HepG2 (cell line): Measurements from ENCODE around the gene DMPK. TPM values are rescaled to one million over a fixed set of nuclear protein-coding genes. Genes with fewer than 3 reads are reported as not detected.

Source experiments
- CHCHD3 ChIP-seq: sonication (generic); formaldehyde crosslinking; IDR thresholded peaks from 2 replicates; pipeline ENCODE4 v1.8.0; 2022; ENCODE audit warnings: mild to moderate bottlenecking, missing genetic modification reagents, moderate library complexity
- NR3C1 ChIP-seq: sonication (generic); formaldehyde crosslinking; IDR thresholded peaks from 2 replicates; pipeline ENCODE4 v1.4.0; 2020; ENCODE audit warnings: missing genetic modification reagents
- REL ChIP-seq: sonication (generic); formaldehyde crosslinking; conservative IDR thresholded peaks from 2 replicates; pipeline ENCODE4 v1.8.0; 2022; ENCODE audit warnings: mild to moderate bottlenecking, missing genetic modification reagents, moderate library complexity
- RXRA ChIP-seq: sonication (generic); formaldehyde crosslinking; IDR thresholded peaks from 2 replicates; pipeline ENCODE4 v1.5.1; 2020; ENCODE audit warnings: missing genetic modification reagents
- SSRP1 ChIP-seq: IDR thresholded peaks from 2 replicates; pipeline ENCODE4 v1.6.1; 2016; ENCODE audit warnings: control low read depth
- ZFP82 ChIP-seq: sonication (generic); formaldehyde crosslinking; IDR thresholded peaks from 2 replicates; pipeline ENCODE4 v1.5.1; 2020; ENCODE audit warnings: mild to moderate bottlenecking, missing genetic modification reagents, borderline replicate concordance
- ZFX ChIP-seq: sonication (generic); formaldehyde crosslinking; IDR thresholded peaks from 2 replicates; pipeline ENCODE4 v1.4.0; 2020; ENCODE audit warnings: mild to moderate bottlenecking, low read depth, missing genetic modification reagents, moderate library complexity
- ZNF224 ChIP-seq: sonication (generic); formaldehyde crosslinking; IDR thresholded peaks from 2 replicates; pipeline ENCODE4 v1.5.0; 2020; ENCODE audit warnings: mild to moderate bottlenecking, missing genetic modification reagents
- ZNF230 ChIP-seq: sonication (generic); formaldehyde crosslinking; IDR thresholded peaks from 2 replicates; pipeline ENCODE4 v1.4.0; 2020; ENCODE audit warnings: mild to moderate bottlenecking, missing genetic modification reagents
- ZNF274 ChIP-seq: sonication (generic); formaldehyde crosslinking; IDR thresholded peaks from 2 replicates; pipeline ENCODE4 v1.5.1; 2020; ENCODE audit warnings: mild to moderate bottlenecking, missing genetic modification reagents
- ZNF30 ChIP-seq: sonication (generic); formaldehyde crosslinking; IDR thresholded peaks from 2 replicates; pipeline ENCODE4 v1.5.0; 2020; ENCODE audit warnings: mild to moderate bottlenecking, missing genetic modification reagents
- ZNF33B ChIP-seq: sonication (generic); formaldehyde crosslinking; IDR thresholded peaks from 2 replicates; pipeline ENCODE4 v1.5.1; 2020; ENCODE audit warnings: mild to moderate bottlenecking, missing genetic modification reagents
- ZNF589 ChIP-seq: sonication (generic); formaldehyde crosslinking; conservative IDR thresholded peaks from 2 replicates; pipeline ENCODE4 v1.8.0; 2022; ENCODE audit warnings: mild to moderate bottlenecking, moderate library complexity, missing genetic modification reagents
- ZNF83 ChIP-seq: sonication (generic); formaldehyde crosslinking; IDR thresholded peaks from 2 replicates; pipeline ENCODE4 v1.4.0; 2020; ENCODE audit warnings: missing genetic modification reagents, mild to moderate bottlenecking, borderline replicate concordance
- polyA plus RNA-seq, 8 experiments: library from polyadenylated mRNA; depleted of rRNA in 3 of 8; stranded (reverse) in 7 of 8; unstranded in 1 of 8; fragments of >200 nt; fragmentation: Illumina TruSeq in 4 of 8; extraction: Trizol in 4 of 8; gene quantifications; 2 replicates each; pipeline versions ENCODE4 v1.2.1 to v1.2.3, GENCODE V29; 2011 to 2016; ENCODE audit warnings: low read depth in 4 of 8, missing spikeins in 1 of 8, mixed read lengths in 1 of 8; ENCODE audit not compliant: insufficient read depth in 1 of 8
- total RNA-seq, 5 experiments: library from RNA; depleted of rRNA; stranded (reverse); fragments of >200 nt; fragmentation: Illumina TruSeq; extraction: Trizol; gene quantifications; 2 replicates each; pipeline ENCODE4 v1.2.3, GENCODE V29; 2016; ENCODE audit warnings: low read depth in 1 of 5
- TF ChIP-seq, protein P1 (sequence below): IDR thresholded peaks from 2 replicates; pipeline ENCODE4 v1.6.1; 2012; ENCODE audit warnings: low read depth, low read length, improper control_type of control experiment

DMPK gene
- total and polyA plus RNA-seq, 2 of the 13 experiments (the other 11 are each of a cell fraction or from before 2014, with no cell fraction given) = 5.3 to 8.8 TPM

DNA sequence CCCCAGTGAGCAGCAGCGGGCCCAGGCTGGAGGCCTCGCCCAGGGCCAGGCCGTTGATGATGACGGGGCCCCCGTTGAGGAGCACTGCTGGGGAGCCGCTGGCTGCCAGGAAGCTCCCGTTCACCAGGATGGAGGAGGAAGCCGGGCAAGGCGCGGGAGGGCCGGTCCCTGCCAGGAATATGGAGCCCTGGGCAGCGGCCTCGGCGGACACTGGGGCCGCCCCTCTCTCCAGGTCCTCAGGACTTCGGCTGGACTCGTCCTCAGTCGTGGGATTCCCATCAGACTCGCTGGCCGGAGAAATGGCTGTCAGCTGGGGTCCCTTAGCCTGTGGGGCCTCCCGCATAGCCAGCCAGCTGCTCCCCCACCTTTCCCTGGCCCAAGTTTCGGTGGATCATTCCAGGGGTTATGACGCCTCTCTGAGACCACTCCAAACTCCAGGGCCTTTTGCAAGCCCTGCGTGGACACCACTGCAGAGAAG lies 15.4 kb downstream of the DMPK start (continued):
- TF ChIP-seq, protein P1, sequence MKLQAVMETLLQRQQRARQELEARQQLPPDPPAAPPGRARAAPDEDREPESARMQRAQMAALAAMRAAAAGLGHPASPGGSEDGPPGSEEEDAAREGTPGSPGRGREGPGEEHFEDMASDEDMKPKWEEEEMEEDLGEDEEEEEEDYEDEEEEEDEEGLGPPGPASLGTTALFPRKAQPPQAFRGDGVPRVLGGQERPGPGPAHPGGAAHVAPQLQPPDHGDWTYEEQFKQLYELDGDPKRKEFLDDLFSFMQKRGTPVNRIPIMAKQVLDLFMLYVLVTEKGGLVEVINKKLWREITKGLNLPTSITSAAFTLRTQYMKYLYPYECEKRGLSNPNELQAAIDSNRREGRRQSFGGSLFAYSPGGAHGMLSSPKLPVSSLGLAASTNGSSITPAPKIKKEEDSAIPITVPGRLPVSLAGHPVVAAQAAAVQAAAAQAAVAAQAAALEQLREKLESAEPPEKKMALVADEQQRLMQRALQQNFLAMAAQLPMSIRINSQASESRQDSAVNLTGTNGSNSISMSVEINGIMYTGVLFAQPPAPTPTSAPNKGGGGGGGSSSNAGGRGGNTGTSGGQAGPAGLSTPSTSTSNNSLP = no peak
- no peak for TF ChIP-seq ZNF33B (CRISPR knock-in tag)
- TF ChIP-seq RXRA (CRISPR knock-in tag) = peak; percentile 22; the same call in 1 of the 2 replicates
- 0 out of 2 replicates have a peak, but pooled peaks have one; percentile 27 for TF ChIP-seq ZNF230 (CRISPR knock-in tag)
- TF ChIP-seq ZNF274 = 0 out of 2 replicates have a peak, but pooled peaks have one; percentile 11
- no peak for TF ChIP-seq ZNF83 (CRISPR knock-in tag)
- TF ChIP-seq ZNF224 (CRISPR knock-in tag) = no peak
- 0 out of 2 replicates have a peak, but pooled peaks have one; percentile 40 for TF ChIP-seq ZFP82 (CRISPR knock-in tag)
- TF ChIP-seq ZNF589 (CRISPR knock-in tag) = 0 out of 2 replicates have a peak, but pooled peaks have one; percentile 21
- TF ChIP-seq ZNF30 (CRISPR knock-in tag) = 0 out of 2 replicates have a peak, but pooled peaks have one; percentile 8
- TF ChIP-seq REL (CRISPR knock-in tag) = no peak
- no peak for TF ChIP-seq SSRP1 (CRISPR knock-in tag)
- peak; percentile 24; the same call in 1 of the 2 replicates for TF ChIP-seq ZFX (CRISPR knock-in tag)
- no peak for TF ChIP-seq NR3C1 (CRISPR knock-in tag)
- no peak for TF ChIP-seq CHCHD3 (CRISPR knock-in tag)
